ENCODE results near the gene TP53INP2. TPM values are rescaled to one million over a fixed set of nuclear protein-coding genes. Genes with fewer than 3 reads are reported as not detected.

TP53INP2 gene
- total RNA-seq, 4 donors from 2014 or later: 16.5 to 43.0 (median 34.4) TPM

DNA sequence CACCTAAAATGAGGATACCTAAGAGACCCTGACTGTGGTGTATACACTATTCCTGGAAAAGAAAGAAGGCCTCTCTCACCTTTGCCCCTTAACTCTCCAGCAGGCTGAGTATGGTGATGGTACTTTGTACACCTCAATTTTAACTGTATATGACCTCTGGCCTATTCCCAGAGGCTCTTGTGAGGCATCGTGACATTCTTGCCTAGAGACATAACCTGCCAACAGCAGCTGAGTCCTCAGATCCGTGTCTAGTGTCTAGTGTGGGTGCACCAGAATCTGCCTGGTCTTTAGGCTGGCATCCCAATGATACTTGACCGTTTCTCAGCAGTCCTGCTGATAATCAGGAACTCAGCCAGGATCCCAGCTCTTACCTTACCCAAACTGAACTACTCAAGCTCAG, 20.0 kb downstream of the TP53INP2 start:
- H3K36me3 ChIP-seq: peaks cover 0 to 48% (median 0%) of the 10 kb centered on the region in 3 donors
- H3K27me3 ChIP-seq: no peaks in the 10 kb centered on the region
- H3K4me1 ChIP-seq: no peaks in the 10 kb centered on the region
- no peak overlapping the region for H3K4me3 ChIP-seq
- no peaks in the 10 kb centered on the region for H3K9me3 ChIP-seq
- no peak overlapping the region for H3K27ac ChIP-seq
- no peak for DNase-seq
- TF ChIP-seq, protein P1, sequence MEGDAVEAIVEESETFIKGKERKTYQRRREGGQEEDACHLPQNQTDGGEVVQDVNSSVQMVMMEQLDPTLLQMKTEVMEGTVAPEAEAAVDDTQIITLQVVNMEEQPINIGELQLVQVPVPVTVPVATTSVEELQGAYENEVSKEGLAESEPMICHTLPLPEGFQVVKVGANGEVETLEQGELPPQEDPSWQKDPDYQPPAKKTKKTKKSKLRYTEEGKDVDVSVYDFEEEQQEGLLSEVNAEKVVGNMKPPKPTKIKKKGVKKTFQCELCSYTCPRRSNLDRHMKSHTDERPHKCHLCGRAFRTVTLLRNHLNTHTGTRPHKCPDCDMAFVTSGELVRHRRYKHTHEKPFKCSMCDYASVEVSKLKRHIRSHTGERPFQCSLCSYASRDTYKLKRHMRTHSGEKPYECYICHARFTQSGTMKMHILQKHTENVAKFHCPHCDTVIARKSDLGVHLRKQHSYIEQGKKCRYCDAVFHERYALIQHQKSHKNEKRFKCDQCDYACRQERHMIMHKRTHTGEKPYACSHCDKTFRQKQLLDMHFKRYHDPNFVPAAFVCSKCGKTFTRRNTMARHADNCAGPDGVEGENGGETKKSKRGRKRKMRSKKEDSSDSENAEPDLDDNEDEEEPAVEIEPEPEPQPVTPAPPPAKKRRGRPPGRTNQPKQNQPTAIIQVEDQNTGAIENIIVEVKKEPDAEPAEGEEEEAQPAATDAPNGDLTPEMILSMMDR (IDR thresholded peaks at IDR 0.05): no peak
- TF ChIP-seq POLR2A (IDR thresholded peaks at IDR 0.05): no peak

DNA sequence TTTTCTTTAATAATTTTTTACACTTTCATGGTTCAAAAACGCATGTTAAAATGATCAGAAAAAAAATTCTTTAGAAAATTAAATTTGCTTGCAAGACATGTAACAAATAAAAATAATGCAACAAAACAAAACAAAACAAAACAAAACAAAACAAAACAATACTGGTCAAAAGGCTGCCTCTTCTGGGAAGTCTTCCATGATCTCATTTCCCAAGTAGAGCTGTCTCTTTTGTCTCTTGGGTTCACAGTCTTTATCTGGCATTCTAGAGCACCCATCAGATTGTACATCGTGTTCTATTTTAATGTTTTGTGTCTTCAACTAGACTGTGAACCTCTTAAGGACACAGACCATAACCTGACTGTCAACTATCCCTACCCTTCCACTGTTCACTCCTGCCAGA, 25.3 kb downstream of the TP53INP2 start:
- no peaks in the 10 kb centered on the region for H3K9me3 ChIP-seq
- H3K36me3 ChIP-seq: peaks cover 0 to 60% (median 2%) of the 10 kb centered on the region in 3 donors
- no peaks in the 10 kb centered on the region for H3K27me3 ChIP-seq
- DNase-seq: no peak
- H3K27ac ChIP-seq: no peak overlapping the region
- TF ChIP-seq POLR2A (IDR thresholded peaks at IDR 0.05): no peak
- TF ChIP-seq, protein P1 (IDR thresholded peaks at IDR 0.05): no peak
- no peaks in the 10 kb centered on the region for H3K4me1 ChIP-seq
- no peak overlapping the region for H3K4me3 ChIP-seq

DNA sequence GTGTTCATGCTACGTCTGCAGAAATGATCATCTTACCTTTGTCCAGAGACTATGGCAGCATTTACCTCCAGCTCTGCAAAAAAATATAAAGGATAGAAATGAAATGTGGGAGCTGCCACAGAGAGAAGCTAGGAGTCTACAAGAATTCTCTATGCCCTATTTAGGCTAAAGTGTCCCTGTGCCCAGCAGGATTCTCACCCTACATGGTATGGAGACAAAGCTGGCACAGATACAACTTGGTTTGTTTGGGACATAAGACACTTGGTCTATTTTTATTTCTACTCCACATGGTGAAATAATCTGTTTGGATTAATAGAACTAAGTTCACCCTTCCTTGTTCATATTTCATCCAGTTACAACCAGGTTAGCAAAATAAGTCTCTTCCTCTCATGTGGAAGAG, 28.4 kb downstream of the TP53INP2 start:
- H3K27me3 ChIP-seq: no peaks in the 10 kb centered on the region
- no peak for DNase-seq
- no peak overlapping the region for H3K4me3 ChIP-seq
- TF ChIP-seq, protein P1 (IDR thresholded peaks at IDR 0.05): no peak
- no peak for TF ChIP-seq POLR2A (IDR thresholded peaks at IDR 0.05)
- H3K4me1 ChIP-seq: no peaks in the 10 kb centered on the region
- no peaks in the 10 kb centered on the region for H3K9me3 ChIP-seq
- H3K36me3 ChIP-seq: peaks cover 0 to 48% (median 2%) of the 10 kb centered on the region in 3 donors
- no peak overlapping the region for H3K27ac ChIP-seq

DNA sequence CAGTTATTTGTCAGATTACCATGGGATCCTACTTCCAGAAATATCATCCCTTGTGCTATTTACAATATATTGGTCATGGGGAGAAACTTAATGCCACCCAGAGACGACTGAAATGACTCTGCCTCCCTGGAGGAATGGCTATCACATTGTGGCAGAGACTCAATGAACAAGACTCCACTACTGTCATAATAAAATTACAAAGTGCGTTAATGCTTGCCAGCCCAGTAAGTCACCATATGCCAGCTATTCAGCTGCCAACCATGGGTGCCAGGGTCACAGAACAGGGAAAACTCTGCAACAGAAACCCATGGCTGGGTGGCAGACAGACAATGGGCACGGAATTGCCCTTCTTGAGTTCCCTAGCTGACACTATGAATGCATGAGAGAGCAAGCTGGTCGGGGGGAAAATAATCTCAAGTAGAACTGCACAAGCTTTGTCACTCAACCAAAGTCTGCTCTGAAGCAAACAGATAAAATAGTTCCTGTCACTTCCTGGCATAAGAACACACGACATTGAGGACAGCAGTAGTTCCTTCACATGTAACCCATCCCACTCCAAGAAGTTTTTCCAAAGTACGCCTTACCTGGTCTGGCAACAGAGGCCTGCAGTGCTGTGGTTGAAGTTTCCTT, 32.1 kb downstream of the TP53INP2 start:
- Histone ChIP-seq H3K9me3 (no peaks in the 10 kb centered on the region), H3K27ac (no peak overlapping the region), H3K4me1 (no peaks in the 10 kb centered on the region), H3K27me3 (no peaks in the 10 kb centered on the region), H3K4me3 (no peak overlapping the region), H3K36me3 (peaks cover 0 to 57% (median 2%) of the 10 kb centered on the region in 3 donors)
- TF ChIP-seq POLR2A (IDR thresholded peaks at IDR 0.05): no peak
- TF ChIP-seq, protein P1 (IDR thresholded peaks at IDR 0.05): no peak
- DNase-seq: no peak

DNA sequence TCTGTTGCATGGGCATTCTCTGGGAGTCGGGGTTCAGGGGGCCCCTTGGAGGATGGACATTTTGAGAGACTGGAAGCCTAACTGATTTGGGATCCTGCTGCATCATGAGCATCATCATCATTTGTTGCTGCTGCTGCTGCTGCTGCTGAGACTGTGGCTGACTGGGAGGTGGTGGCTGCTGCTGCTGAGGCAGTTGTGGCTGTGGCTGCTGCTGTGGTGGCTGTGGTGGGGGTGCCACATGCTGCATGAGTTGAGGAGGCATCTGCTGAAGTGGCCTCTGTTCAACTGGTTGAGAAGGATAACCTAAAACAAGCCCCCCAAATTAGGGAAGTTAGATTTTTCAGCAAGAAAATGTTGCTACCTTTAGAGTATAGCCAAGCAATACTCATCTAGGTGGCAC, 38.9 kb downstream of the TP53INP2 start:
- TF ChIP-seq POLR2A (IDR thresholded peaks at IDR 0.05): no peak
- TF ChIP-seq, protein P1 (IDR thresholded peaks at IDR 0.05): no peak
- DNase-seq: no peak
- H3K36me3 ChIP-seq: peaks cover 0 to 78% (median 0%) of the 10 kb centered on the region in 3 donors
- H3K27me3 ChIP-seq: no peaks in the 10 kb centered on the region
- no peak overlapping the region for H3K4me3 ChIP-seq
- H3K27ac ChIP-seq: no peak overlapping the region
- peaks cover 0 to 4% (median 0%) of the 10 kb centered on the region in 4 donors for H3K4me1 ChIP-seq
- H3K9me3 ChIP-seq: no peaks in the 10 kb centered on the region
